H9 (cell line): ENCODE results near the gene BCL2L1. TPM values are rescaled to one million over a fixed set of nuclear protein-coding genes. Genes with fewer than 3 reads are reported as not detected.

ENCODE experiments used
- DNase-seq: peaks from one replicate; pipeline ENCODE4 v3.0.0-alpha.2; 2017
- H2AFZ ChIP-seq: one replicate; pipeline ENCODE4 v1.6.1; 2013; ENCODE audit warnings: mild to moderate bottlenecking, low read length, control low read depth, moderate library complexity
- H2AK5ac ChIP-seq: 2 replicates; pipeline ENCODE4 v1.6.1; 2013; ENCODE audit warnings: low read length, control low read depth, mixed read lengths; ENCODE audit not compliant: insufficient read length
- H2BK120ac ChIP-seq: one replicate; pipeline ENCODE4 v1.6.1; 2013; ENCODE audit warnings: low read depth, mild to moderate bottlenecking, low read length, control low read depth, inconsistent platforms; ENCODE audit not compliant: poor library complexity, severe bottlenecking
- H2BK12ac ChIP-seq: 2 replicates; pipeline ENCODE4 v1.6.1; 2013; ENCODE audit warnings: low read length, control low read depth, mixed read lengths, low read depth; ENCODE audit not compliant: insufficient read length
- H2BK15ac ChIP-seq: 2 replicates; pipeline ENCODE4 v1.6.1; 2013; ENCODE audit warnings: low read depth, low read length, control low read depth
- H2BK20ac ChIP-seq: one replicate; pipeline ENCODE4 v1.6.1; 2013; ENCODE audit warnings: low read depth, mild to moderate bottlenecking, low read length, control low read depth, inconsistent platforms; ENCODE audit not compliant: poor library complexity, severe bottlenecking
- H2BK5ac ChIP-seq: 2 replicates; pipeline ENCODE4 v1.6.1; 2013; ENCODE audit warnings: low read length, control low read depth, mixed read lengths; ENCODE audit not compliant: insufficient read length
- H3K14ac ChIP-seq: 2 replicates; pipeline ENCODE4 v1.6.1; 2013; ENCODE audit warnings: low read length, control low read depth; ENCODE audit not compliant: insufficient read depth
- H3K18ac ChIP-seq: 2 replicates; pipeline ENCODE4 v1.6.1; 2013; ENCODE audit warnings: low read depth, mild to moderate bottlenecking, mixed read lengths, low read length, control low read depth; ENCODE audit not compliant: insufficient read length
- H3K23ac ChIP-seq: 2 replicates; pipeline ENCODE4 v1.6.1; 2013; ENCODE audit warnings: low read length, control low read depth, mixed read lengths, low read depth; ENCODE audit not compliant: insufficient read length
- H3K23me2 ChIP-seq: 2 replicates; pipeline ENCODE4 v1.6.1; 2013; ENCODE audit warnings: low read depth, mild to moderate bottlenecking, mixed read lengths, low read length, control low read depth; ENCODE audit not compliant: insufficient read length, poor library complexity, severe bottlenecking
- H3K27ac ChIP-seq: 2 replicates; pipeline ENCODE4 v1.5.1; 2013; ENCODE audit warnings: low read length, control low read depth, mixed read lengths, low read depth; ENCODE audit not compliant: insufficient read length
- H3K27me3 ChIP-seq: 2 replicates; pipeline ENCODE4 v1.6.1; 2013; ENCODE audit warnings: low read length, control low read depth, inconsistent platforms; ENCODE audit not compliant: insufficient read depth
- H3K4ac ChIP-seq: 2 replicates; pipeline ENCODE4 v1.6.1; 2013; ENCODE audit warnings: low read depth, mild to moderate bottlenecking, control low read depth, inconsistent platforms, low read length, moderate library complexity
- H3K4me1 ChIP-seq: 2 replicates; pipeline ENCODE4 v1.6.1; 2013; ENCODE audit warnings: low read length, control low read depth, inconsistent platforms; ENCODE audit not compliant: insufficient read depth
- H3K4me2 ChIP-seq: 2 replicates; pipeline ENCODE4 v1.6.1; 2013; ENCODE audit warnings: low read length, control low read depth, mixed read lengths; ENCODE audit not compliant: insufficient read length, insufficient read depth
- H3K56ac ChIP-seq: 2 replicates; pipeline ENCODE4 v1.6.1; 2013; ENCODE audit warnings: low read depth, mild to moderate bottlenecking, mixed read lengths, low read length, control low read depth; ENCODE audit not compliant: insufficient read length
- H3K79me1 ChIP-seq: 2 replicates; pipeline ENCODE4 v1.6.1; 2013; ENCODE audit warnings: low read depth, mild to moderate bottlenecking, moderate library complexity, low read length, control low read depth, inconsistent platforms; ENCODE audit not compliant: insufficient read depth, poor library complexity, severe bottlenecking
- H3K79me2 ChIP-seq: 2 replicates; pipeline ENCODE4 v1.6.1; 2013; ENCODE audit warnings: low read length, control low read depth, inconsistent platforms; ENCODE audit not compliant: insufficient read depth
- H3K9ac ChIP-seq: 2 replicates; pipeline ENCODE4 v1.6.1; 2013; ENCODE audit warnings: low read length, control low read depth, mixed read lengths; ENCODE audit not compliant: insufficient read length; ENCODE audit errors: extremely low read depth
- H3K9me3 ChIP-seq: one replicate; pipeline ENCODE4 v1.6.1; 2013; ENCODE audit warnings: low read depth, low read length, inconsistent platforms; ENCODE audit not compliant: control insufficient read depth
- H3T11ph ChIP-seq: one replicate; pipeline ENCODE4 v1.6.1; 2013; ENCODE audit warnings: mild to moderate bottlenecking, low read length, control low read depth, inconsistent platforms
- H4K20me1 ChIP-seq: one replicate; pipeline ENCODE4 v1.6.1; 2013; ENCODE audit not compliant: control insufficient read depth, insufficient read length, insufficient read depth
- H4K5ac ChIP-seq: 2 replicates; pipeline ENCODE4 v1.6.1; 2013; ENCODE audit warnings: low read depth, mild to moderate bottlenecking, mixed read lengths, low read length, control low read depth; ENCODE audit not compliant: insufficient read length
- H4K8ac ChIP-seq: replicated peaks from 2 replicates; pipeline ENCODE4 v1.6.1; 2013; ENCODE audit warnings: low read length, control low read depth, mixed read lengths, low read depth; ENCODE audit not compliant: insufficient read length
- H4K91ac ChIP-seq: 2 replicates; pipeline ENCODE4 v1.6.1; 2013; ENCODE audit warnings: low read depth, mild to moderate bottlenecking, moderate library complexity, mixed read lengths, low read length, control low read depth; ENCODE audit not compliant: insufficient read length
- H3K27ac Mint-ChIP-seq, 3 experiments: 2 replicates in 2 of 3; 3 replicates in 1 of 3; pipeline ENCODE4 v1.8.0; 2020 to 2021; ENCODE audit warnings: mixed read lengths in 3 of 3, mild to moderate bottlenecking in 1 of 3, moderate library complexity in 1 of 3
- H3K27me3 Mint-ChIP-seq: 2 replicates; pipeline ENCODE4 v1.8.0; 2021; ENCODE audit warnings: low read depth, mild to moderate bottlenecking, moderate library complexity, mixed read lengths
- H3K36me3 Mint-ChIP-seq, 3 experiments: 2 replicates in 2 of 3; 3 replicates in 1 of 3; pipeline ENCODE4 v1.8.0; 2020 to 2021; ENCODE audit warnings: low read depth in 3 of 3, mixed read lengths in 3 of 3; ENCODE audit not compliant: insufficient read depth in 1 of 3
- H3K4me1 Mint-ChIP-seq, 2 experiments: 2 replicates each; pipeline ENCODE4 v1.8.0; 2020; ENCODE audit warnings: mixed read lengths in 2 of 2
- H3K4me3 Mint-ChIP-seq, 2 experiments: 2 replicates in 1 of 2; 3 replicates in 1 of 2; pipeline ENCODE4 v1.8.0; 2020 to 2021; ENCODE audit warnings: mild to moderate bottlenecking in 2 of 2, mixed read lengths in 2 of 2, moderate library complexity in 1 of 2
- H3K9me3 Mint-ChIP-seq, 2 experiments: 2 replicates in 1 of 2; 3 replicates in 1 of 2; pipeline ENCODE4 v1.8.0; 2020; ENCODE audit warnings: mild to moderate bottlenecking in 2 of 2, mixed read lengths in 2 of 2, moderate library complexity in 1 of 2
- CTCF ChIP-seq: fragments of 200-600 bp; sonication (generic); conservative IDR thresholded peaks from 3 replicates; pipeline ENCODE4 v1.8.0; 2021; ENCODE audit warnings: antibody characterized with exemption, mild to moderate bottlenecking
- WGBS: extraction: QIAGEN DNeasy Blood & Tissue Kit; methylation state at CpG from one replicate; pipeline ENCODE4 v1.1.7; 2013; ENCODE audit warnings: missing lambda C conversion rate, low lambda C conversion rate, mixed read lengths; ENCODE audit not compliant: insufficient read length; ENCODE audit errors: extremely low coverage; 5-methylcytosine and 5-hydroxymethylcytosine counted together
- total RNA-seq: library from RNA; stranded (reverse); gene quantifications from 2 replicates; pipeline ENCODE4 v1.2.1, GENCODE V29; 2021

Gene BCL2L1
- total RNA-seq, 1 experiment from 2014 or later, result 105 TPM

GRCh38 chr20:31760519-31761240 is 38.0 kb upstream of the BCL2L1 start:
- Histone ChIP-seq H3K9me3 (no peaks in the 10 kb centered on the region), H3K4ac (no peak overlapping the region), H3K14ac (no peak overlapping the region), H3K27me3 (no peaks in the 10 kb centered on the region), H2BK12ac (no peak overlapping the region), H3K79me2 (no peaks in the 10 kb centered on the region), H4K91ac (no peak overlapping the region), H2BK15ac (no peak overlapping the region), H4K20me1 (no peaks in the 10 kb centered on the region), H2AFZ (no peak overlapping the region), H3K23ac (no peak overlapping the region), H3K9ac (no peak overlapping the region), H3K4me2 (no peak overlapping the region), H4K8ac (no peak overlapping the region), H2BK20ac (no peak overlapping the region), H3K56ac (no peak overlapping the region), H3K23me2 (no peaks in the 10 kb centered on the region), H2BK5ac (no peak overlapping the region), H3K79me1 (no peaks in the 10 kb centered on the region), H3K18ac (no peak overlapping the region), H3K27ac (no peak overlapping the region), H3K4me1 (no peaks in the 10 kb centered on the region), H4K5ac (no peak overlapping the region), H2BK120ac (no peak overlapping the region), H2AK5ac (no peak overlapping the region), H3T11ph (no peak overlapping the region)
- Mint-ChIP-seq H3K27ac (no peak overlapping the region), H3K27me3 (no peaks in the 10 kb centered on the region), H3K9me3 (no peaks in the 10 kb centered on the region), H3K4me1 (peaks cover 7 to 8% of the 10 kb centered on the region in 2 experiments), H3K4me3 (no peak overlapping the region), H3K36me3 (peaks cover 38 to 79% (median 79%) of the 10 kb centered on the region in 3 experiments)
- WGBS, result no CpG with 5 or more reads among the region's 6 CpGs
- DNase-seq, result no peak
- no peak for TF ChIP-seq CTCF
